GM23338 (cell line): ENCODE data around the gene CLCN4. TPM values are rescaled to one million over a fixed set of nuclear protein-coding genes. Genes with fewer than 3 reads are reported as not detected.

Experiments used
- ATAC-seq: fragments of 200-7000 bp; cut with Tn5 transposase; 3 replicates; pipeline ENCODE4 v1.9.1; 2020
- DNase-seq: peaks from one replicate; pipeline ENCODE4 v3.0.0-alpha.2; 2015; ENCODE audit warnings: low spot score
- H2AFZ ChIP-seq: fragments of 200-600 bp; sonication (generic); 2 replicates; pipeline ENCODE4 v1.8.0; 2016; ENCODE audit warnings: antibody characterized with exemption, mild to moderate bottlenecking, moderate library complexity
- H3F3A ChIP-seq: fragments of 200-600 bp; sonication (generic); replicated peaks from 2 replicates; pipeline ENCODE4 v1.8.0; 2017; ENCODE audit warnings: antibody characterized with exemption, mixed run types, low read depth
- H3K27ac ChIP-seq: fragments of 200-600 bp; sonication (generic); 2 replicates; pipeline ENCODE4 v1.6.1; 2016; ENCODE audit warnings: low read depth
- H3K27me3 ChIP-seq: fragments of 200-600 bp; sonication (generic); 2 replicates; pipeline ENCODE4 v1.8.0; 2016; ENCODE audit warnings: mild to moderate bottlenecking, mixed run types, moderate library complexity; ENCODE audit not compliant: insufficient read depth
- H3K36me3 ChIP-seq: fragments of 200-600 bp; sonication (generic); 2 replicates; pipeline ENCODE4 v1.8.0; 2016; ENCODE audit warnings: mild to moderate bottlenecking; ENCODE audit not compliant: insufficient read depth
- H3K4me1 ChIP-seq: fragments of 200-600 bp; sonication (generic); 2 replicates; pipeline ENCODE4 v1.8.0; 2016; ENCODE audit warnings: mild to moderate bottlenecking, moderate library complexity; ENCODE audit not compliant: insufficient read depth
- H3K4me2 ChIP-seq: fragments of 200-600 bp; sonication (generic); 2 replicates; pipeline ENCODE4 v1.7.1; 2017; ENCODE audit warnings: mixed run types
- H3K4me3 ChIP-seq: fragments of 200-600 bp; sonication (generic); 2 replicates; pipeline ENCODE4 v1.6.1; 2016; ENCODE audit warnings: mixed run types
- H3K79me2 ChIP-seq: fragments of 200-600 bp; sonication (generic); replicated peaks from 2 replicates; pipeline ENCODE4 v1.8.0; 2017; ENCODE audit warnings: mild to moderate bottlenecking; ENCODE audit not compliant: insufficient read depth
- H3K9me2 ChIP-seq: fragments of 200-600 bp; sonication (generic); 2 replicates; pipeline ENCODE4 v1.8.0; 2017; ENCODE audit not compliant: insufficient read depth
- H4K20me1 ChIP-seq: fragments of 200-600 bp; sonication (generic); replicated peaks from 2 replicates; pipeline ENCODE4 v1.8.0; 2017; ENCODE audit warnings: mild to moderate bottlenecking; ENCODE audit not compliant: insufficient read depth
- H3K27ac Mint-ChIP-seq: 2 replicates; pipeline ENCODE4 v1.8.0; 2020; ENCODE audit warnings: inconsistent platforms, mild to moderate bottlenecking, moderate library complexity, mixed read lengths
- H3K27me3 Mint-ChIP-seq: 3 replicates; pipeline ENCODE4 v1.8.0; 2022; ENCODE audit warnings: low read depth, mild to moderate bottlenecking, moderate library complexity, mixed read lengths, inconsistent platforms; ENCODE audit not compliant: insufficient read depth, poor library complexity
- H3K36me3 Mint-ChIP-seq: 3 replicates; pipeline ENCODE4 v1.8.0; 2021; ENCODE audit warnings: low read depth, mild to moderate bottlenecking, inconsistent platforms, moderate library complexity, mixed read lengths
- H3K4me1 Mint-ChIP-seq: 3 replicates; pipeline ENCODE4 v1.8.0; 2020; ENCODE audit warnings: mild to moderate bottlenecking, inconsistent platforms, mixed read lengths
- H3K4me3 Mint-ChIP-seq: 3 replicates; pipeline ENCODE4 v1.8.0; 2021; ENCODE audit warnings: moderate library complexity, mild to moderate bottlenecking, inconsistent platforms, mixed read lengths
- H3K9me3 Mint-ChIP-seq: 3 replicates; pipeline ENCODE4 v1.8.0; 2020; ENCODE audit warnings: moderate library complexity, mild to moderate bottlenecking, inconsistent platforms, mixed read lengths
- CREB1 ChIP-seq: fragments of 250-450 bp; sonication (Bioruptor Pico); IDR thresholded peaks from 2 replicates; pipeline ENCODE4 v1.5.0; 2020; ENCODE audit warnings: low read depth, mild to moderate bottlenecking, moderate library complexity
- EZH2 ChIP-seq: fragments of 200-600 bp; sonication (generic); IDR thresholded peaks from one replicate; pipeline ENCODE4 v1.8.0; 2017; ENCODE audit warnings: antibody characterized with exemption, mild to moderate bottlenecking, low read depth; ENCODE audit not compliant: unreplicated experiment
- EZH2phosphoT487 ChIP-seq: fragments of 200-600 bp; sonication (generic); IDR thresholded peaks from one replicate; pipeline ENCODE4 v1.8.1; 2018; ENCODE audit warnings: antibody characterized with exemption; ENCODE audit not compliant: unreplicated experiment
- JUNB ChIP-seq: IDR thresholded peaks from one replicate; pipeline ENCODE4 v1.6.1; 2016; ENCODE audit warnings: antibody characterized with exemption; ENCODE audit not compliant: unreplicated experiment
- NANOG ChIP-seq: IDR thresholded peaks from 2 replicates; pipeline ENCODE4 v1.6.1; 2016; ENCODE audit warnings: antibody characterized with exemption, borderline replicate concordance
- POLR2AphosphoS5 ChIP-seq: IDR thresholded peaks from 2 replicates; pipeline ENCODE4 v1.6.1; 2016; ENCODE audit warnings: antibody characterized with exemption, low read depth
- STAT1 ChIP-seq: IDR thresholded peaks from one replicate; pipeline ENCODE4 v1.6.1; 2016; ENCODE audit warnings: antibody characterized with exemption; ENCODE audit not compliant: unreplicated experiment
- ZNF114 ChIP-seq: fragments of 250-450 bp; sonication (Bioruptor Pico); IDR thresholded peaks from 2 replicates; pipeline ENCODE4 v1.5.0; 2020; ENCODE audit warnings: mild to moderate bottlenecking, moderate library complexity
- ZNF331 ChIP-seq: fragments of 250-450 bp; sonication (Bioruptor Pico); IDR thresholded peaks from 2 replicates; pipeline ENCODE4 v1.5.0; 2020; ENCODE audit warnings: low read depth, mild to moderate bottlenecking, moderate library complexity
- polyA plus RNA-seq: library from polyadenylated mRNA; unstranded; fragments of >200 nt; fragmentation: Nextera tagmentation; extraction: Ambion mirVana; gene quantifications from 2 replicates; pipeline ENCODE4 v1.2.1, GENCODE V29; 2016
- total RNA-seq: library from RNA; depleted of rRNA; stranded (reverse); fragments of >200 nt; shearing (Covaris generic); gene quantifications from 2 replicates; pipeline ENCODE4 v1.2.3, GENCODE V29; 2014
- TF ChIP-seq, protein P1 (sequence below), 2 experiments: fragments of 200-600 bp in 1 of 2; sonication (generic) in 1 of 2; conservative IDR thresholded peaks; 2 replicates each; pipeline versions ENCODE4 v1.5.1 to v1.6.1; 2016 to 2017; ENCODE audit warnings: antibody characterized with exemption in 2 of 2, low read depth in 2 of 2, mild to moderate bottlenecking in 2 of 2, moderate library complexity in 1 of 2
- TF ChIP-seq, protein P2 (sequence below): IDR thresholded peaks from 2 replicates; pipeline ENCODE4 v1.6.1; 2016; ENCODE audit warnings: antibody characterized with exemption

CLCN4 gene
- total and polyA plus RNA-seq, 2 experiments from 2014 or later = 1.2 to 4.9 TPM

DNA sequence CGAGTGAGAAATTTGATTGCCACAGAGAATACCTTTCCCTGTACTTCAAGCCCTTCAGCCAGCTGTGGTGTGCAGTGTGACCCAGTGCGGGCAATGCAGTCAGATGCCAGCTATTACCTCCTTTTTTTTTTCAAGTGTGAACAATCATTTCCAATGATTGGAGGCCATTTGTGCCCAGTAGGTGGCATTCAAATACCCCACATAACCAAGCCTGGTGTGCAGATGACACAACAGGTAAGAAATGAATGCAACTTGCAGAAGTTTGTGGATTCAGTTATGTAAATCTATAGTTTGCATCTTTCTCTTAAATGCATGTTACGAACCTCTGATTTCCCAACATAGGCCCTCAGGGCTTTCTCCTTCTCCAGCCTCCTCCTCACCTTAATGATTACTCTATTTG, 98.0 kb downstream of the CLCN4 start:
- H3K4me1 ChIP-seq = no peaks in the 10 kb centered on the region
- no peaks in the 10 kb centered on the region; the same call in 2 of the 3 replicates for H3K4me1 Mint-ChIP-seq
- H4K20me1 ChIP-seq = no peaks in the 10 kb centered on the region
- H3K9me3 Mint-ChIP-seq = no peaks in the 10 kb centered on the region
- no peaks in the 10 kb centered on the region for H3K27me3 ChIP-seq
- H3K9me2 ChIP-seq = no peaks in the 10 kb centered on the region
- no peaks in the 10 kb centered on the region for H3K27me3 Mint-ChIP-seq
- no peak overlapping the region for H3K4me3 ChIP-seq
- H3K36me3 Mint-ChIP-seq = no peaks in the 10 kb centered on the region
- H3K4me2 ChIP-seq = no peak overlapping the region
- no peaks in the 10 kb centered on the region for H3F3A ChIP-seq
- H3K27ac Mint-ChIP-seq = no peak overlapping the region
- no peak overlapping the region for H3K4me3 Mint-ChIP-seq
- ATAC-seq (no peak), DNase-seq (peak; percentile 1)
- TF ChIP-seq, protein P1, sequence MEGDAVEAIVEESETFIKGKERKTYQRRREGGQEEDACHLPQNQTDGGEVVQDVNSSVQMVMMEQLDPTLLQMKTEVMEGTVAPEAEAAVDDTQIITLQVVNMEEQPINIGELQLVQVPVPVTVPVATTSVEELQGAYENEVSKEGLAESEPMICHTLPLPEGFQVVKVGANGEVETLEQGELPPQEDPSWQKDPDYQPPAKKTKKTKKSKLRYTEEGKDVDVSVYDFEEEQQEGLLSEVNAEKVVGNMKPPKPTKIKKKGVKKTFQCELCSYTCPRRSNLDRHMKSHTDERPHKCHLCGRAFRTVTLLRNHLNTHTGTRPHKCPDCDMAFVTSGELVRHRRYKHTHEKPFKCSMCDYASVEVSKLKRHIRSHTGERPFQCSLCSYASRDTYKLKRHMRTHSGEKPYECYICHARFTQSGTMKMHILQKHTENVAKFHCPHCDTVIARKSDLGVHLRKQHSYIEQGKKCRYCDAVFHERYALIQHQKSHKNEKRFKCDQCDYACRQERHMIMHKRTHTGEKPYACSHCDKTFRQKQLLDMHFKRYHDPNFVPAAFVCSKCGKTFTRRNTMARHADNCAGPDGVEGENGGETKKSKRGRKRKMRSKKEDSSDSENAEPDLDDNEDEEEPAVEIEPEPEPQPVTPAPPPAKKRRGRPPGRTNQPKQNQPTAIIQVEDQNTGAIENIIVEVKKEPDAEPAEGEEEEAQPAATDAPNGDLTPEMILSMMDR (conservative IDR thresholded peaks at IDR 0.05; ENCODE audit: low read depth in 2 of 2) = peak in 1 of 2 experiments; percentile 36; a peak in 2 of 4 replicates
- TF ChIP-seq CREB1 = no peak
- no peak overlapping the region for H2AFZ ChIP-seq
- H3K36me3 ChIP-seq = no peaks in the 10 kb centered on the region
- no peaks in the 10 kb centered on the region for H3K79me2 ChIP-seq
- H3K27ac ChIP-seq = no peak overlapping the region

DNA sequence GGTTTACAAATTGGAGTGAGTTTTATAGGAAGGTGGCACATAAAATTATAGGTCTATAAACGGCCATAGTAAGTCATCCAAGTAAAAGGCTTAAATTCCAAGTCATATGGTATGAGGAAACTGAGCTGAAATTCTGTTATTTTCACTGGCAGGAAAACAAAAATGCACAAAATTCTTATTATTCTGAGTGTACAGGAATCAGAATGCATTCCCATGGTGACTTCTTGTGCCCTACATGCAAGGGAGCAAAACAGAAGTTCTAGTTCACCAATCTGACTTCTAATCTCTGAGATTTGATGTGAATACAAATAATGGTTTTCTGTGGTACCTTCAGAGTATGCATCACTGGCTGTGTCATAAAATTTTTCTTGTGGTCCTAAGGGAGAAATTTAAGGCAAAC, 102.9 kb downstream of the CLCN4 start:
- H3K4me1 ChIP-seq = no peaks in the 10 kb centered on the region
- no peaks in the 10 kb centered on the region for H3K36me3 ChIP-seq
- H3F3A ChIP-seq = no peaks in the 10 kb centered on the region
- H3K27me3 ChIP-seq = no peaks in the 10 kb centered on the region
- ATAC-seq (no peak), DNase-seq (no peak)
- no peaks in the 10 kb centered on the region for H4K20me1 ChIP-seq
- Mint-ChIP-seq H3K27ac (no peak overlapping the region), H3K36me3 (no peaks in the 10 kb centered on the region), H3K27me3 (no peaks in the 10 kb centered on the region), H3K4me1 (no peaks in the 10 kb centered on the region; the same call in 2 of the 3 replicates), H3K4me3 (no peak overlapping the region), H3K9me3 (no peaks in the 10 kb centered on the region; the same call in 2 of the 3 replicates)
- H3K79me2 ChIP-seq = no peaks in the 10 kb centered on the region
- no peaks in the 10 kb centered on the region for H3K9me2 ChIP-seq
- H3K27ac ChIP-seq = no peak overlapping the region
- no peak for TF ChIP-seq NANOG
- TF ChIP-seq, protein P2, sequence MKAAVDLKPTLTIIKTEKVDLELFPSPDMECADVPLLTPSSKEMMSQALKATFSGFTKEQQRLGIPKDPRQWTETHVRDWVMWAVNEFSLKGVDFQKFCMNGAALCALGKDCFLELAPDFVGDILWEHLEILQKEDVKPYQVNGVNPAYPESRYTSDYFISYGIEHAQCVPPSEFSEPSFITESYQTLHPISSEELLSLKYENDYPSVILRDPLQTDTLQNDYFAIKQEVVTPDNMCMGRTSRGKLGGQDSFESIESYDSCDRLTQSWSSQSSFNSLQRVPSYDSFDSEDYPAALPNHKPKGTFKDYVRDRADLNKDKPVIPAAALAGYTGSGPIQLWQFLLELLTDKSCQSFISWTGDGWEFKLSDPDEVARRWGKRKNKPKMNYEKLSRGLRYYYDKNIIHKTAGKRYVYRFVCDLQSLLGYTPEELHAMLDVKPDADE = no peak
- no peak for TF ChIP-seq POLR2AphosphoS5
- no peak for TF ChIP-seq EZH2phosphoT487
- TF ChIP-seq ZNF114 (CRISPR knock-in tag) = no peak
- H3K4me3 ChIP-seq = no peak overlapping the region
- H3K4me2 ChIP-seq = no peak overlapping the region
- H2AFZ ChIP-seq = no peak overlapping the region

DNA sequence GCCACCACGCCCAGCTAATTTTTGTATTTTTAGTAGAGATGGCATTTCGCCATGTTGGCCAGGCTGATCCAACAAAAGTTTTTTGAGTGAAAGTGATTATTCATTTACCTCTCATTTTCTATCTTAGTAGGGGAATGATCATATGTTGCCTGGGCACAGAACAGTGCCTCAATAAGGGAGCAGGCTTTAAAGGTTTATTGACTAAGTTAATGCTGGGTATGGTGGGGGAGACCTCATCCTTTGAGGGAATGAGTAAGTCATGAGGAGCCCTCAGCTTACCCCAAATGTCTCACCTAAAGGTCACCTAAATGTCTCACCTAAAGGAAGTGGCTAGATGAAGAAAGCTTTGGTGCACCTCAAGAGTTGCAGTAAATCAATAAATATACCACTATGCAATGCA, 109.0 kb downstream of the CLCN4 start:
- Histone ChIP-seq H3K9me2 (no peaks in the 10 kb centered on the region), H3F3A (no peaks in the 10 kb centered on the region), H2AFZ (no peak overlapping the region), H3K4me3 (no peak overlapping the region), H3K4me1 (no peaks in the 10 kb centered on the region), H3K4me2 (no peak overlapping the region), H3K36me3 (no peaks in the 10 kb centered on the region), H4K20me1 (no peaks in the 10 kb centered on the region), H3K27me3 (no peaks in the 10 kb centered on the region), H3K79me2 (no peaks in the 10 kb centered on the region), H3K27ac (no peak overlapping the region)
- TF ChIP-seq EZH2 = no peak
- no peak for TF ChIP-seq JUNB
- TF ChIP-seq ZNF331 (CRISPR knock-in tag) = no peak
- no peak for TF ChIP-seq CREB1
- TF ChIP-seq ZNF114 (CRISPR knock-in tag) = no peak
- TF ChIP-seq STAT1 = no peak
- TF ChIP-seq, protein P1 (conservative IDR thresholded peaks at IDR 0.05; ENCODE audit: low read depth in 2 of 2) = no peak
- DNase-seq (no peak), ATAC-seq (no peak)
- no peaks in the 10 kb centered on the region; the same call in 1 of the 3 replicates for H3K9me3 Mint-ChIP-seq
- H3K4me3 Mint-ChIP-seq = no peak overlapping the region
- no peaks in the 10 kb centered on the region for H3K36me3 Mint-ChIP-seq
- H3K27ac Mint-ChIP-seq = no peak overlapping the region
- peaks cover 3% of the 10 kb centered on the region for H3K27me3 Mint-ChIP-seq
- H3K4me1 Mint-ChIP-seq = no peaks in the 10 kb centered on the region
